ENCODE measurements around the gene SH3BGRL3. TPM values are rescaled to one million over a fixed set of nuclear protein-coding genes. Genes with fewer than 3 reads are reported as not detected.

Gene SH3BGRL3
- total and polyA plus RNA-seq, 2 of the 13 experiments (the other 11 are each of a cell fraction or from before 2014, with no cell fraction given), result 11.4 to 12.2 TPM

DNA sequence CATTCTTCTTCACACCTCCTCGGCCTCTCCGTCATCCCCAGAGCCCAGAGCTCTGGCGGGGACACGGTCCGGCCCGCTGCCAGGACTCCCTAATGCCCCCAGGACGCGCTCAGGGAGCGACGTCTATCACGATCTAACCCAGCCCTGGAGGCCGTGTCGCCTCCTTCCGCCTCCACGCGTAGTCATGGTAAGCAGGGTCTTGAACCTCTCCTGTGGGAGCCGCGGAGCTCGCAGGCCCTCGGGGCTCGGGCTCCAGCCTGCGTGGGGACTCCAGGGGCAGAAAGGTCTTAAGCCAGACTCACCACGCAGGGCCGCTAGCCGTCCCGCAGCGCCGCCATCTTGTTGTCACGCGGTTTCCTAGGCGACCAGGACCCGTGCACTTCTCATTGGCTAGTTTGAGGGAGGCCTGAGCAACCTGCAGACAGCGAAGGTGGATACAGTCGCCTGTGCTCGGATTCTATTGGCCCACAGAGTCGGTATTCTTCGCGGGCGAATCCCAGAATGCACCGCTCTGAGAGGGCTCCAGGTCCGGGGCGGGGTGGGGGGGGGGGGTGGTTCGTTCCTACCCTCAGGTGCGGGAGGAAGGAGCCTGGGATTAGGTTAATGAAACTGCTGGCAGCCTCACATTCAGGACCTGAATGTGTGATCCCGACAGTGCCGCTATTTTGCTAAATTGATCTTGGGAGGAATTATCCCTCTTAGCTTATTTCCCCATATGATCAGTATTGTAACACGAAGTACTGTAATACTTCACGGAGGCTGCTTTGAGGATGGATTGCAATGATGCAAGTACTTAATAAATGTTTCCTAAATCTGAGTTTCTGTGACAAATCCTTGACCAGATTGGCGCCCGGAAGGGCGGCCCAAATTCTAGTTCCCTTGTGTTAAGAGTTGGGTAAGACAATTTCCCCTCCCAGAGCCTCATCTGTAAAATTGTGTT lies 26.7 kb downstream of the SH3BGRL3 start, which contains the start of gene UBXN11 (continued):
- peak; percentile 34; the same call in 1 of the 2 replicates for TF ChIP-seq IRF9 (CRISPR knock-in tag; IDR thresholded peaks at IDR 0.05; ENCODE audit: borderline replicate concordance)
- peak; percentile 50; the same call in 1 of the 2 replicates for TF ChIP-seq FOXA3 (CRISPR knock-in tag; IDR thresholded peaks at IDR 0.05)
- no peak for TF ChIP-seq SMYD3 (CRISPR knock-in tag; IDR thresholded peaks at IDR 0.05)
- no peak for TF ChIP-seq ZNF382 (CRISPR knock-in tag; IDR thresholded peaks at IDR 0.05; ENCODE audit: borderline replicate concordance)
- no peak for TF ChIP-seq PLRG1 (conservative IDR thresholded peaks at IDR 0.05)
- TF ChIP-seq ZKSCAN5 (CRISPR knock-in tag; IDR thresholded peaks at IDR 0.05), result no peak
- TF ChIP-seq, protein P1, sequence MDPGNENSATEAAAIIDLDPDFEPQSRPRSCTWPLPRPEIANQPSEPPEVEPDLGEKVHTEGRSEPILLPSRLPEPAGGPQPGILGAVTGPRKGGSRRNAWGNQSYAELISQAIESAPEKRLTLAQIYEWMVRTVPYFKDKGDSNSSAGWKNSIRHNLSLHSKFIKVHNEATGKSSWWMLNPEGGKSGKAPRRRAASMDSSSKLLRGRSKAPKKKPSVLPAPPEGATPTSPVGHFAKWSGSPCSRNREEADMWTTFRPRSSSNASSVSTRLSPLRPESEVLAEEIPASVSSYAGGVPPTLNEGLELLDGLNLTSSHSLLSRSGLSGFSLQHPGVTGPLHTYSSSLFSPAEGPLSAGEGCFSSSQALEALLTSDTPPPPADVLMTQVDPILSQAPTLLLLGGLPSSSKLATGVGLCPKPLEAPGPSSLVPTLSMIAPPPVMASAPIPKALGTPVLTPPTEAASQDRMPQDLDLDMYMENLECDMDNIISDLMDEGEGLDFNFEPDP (CRISPR knock-in tag; conservative IDR thresholded peaks at IDR 0.05), result no peak
- no peak for TF ChIP-seq GZF1 (CRISPR knock-in tag; IDR thresholded peaks at IDR 0.05)
- TF ChIP-seq BHLHE40 (IDR thresholded peaks at IDR 0.05; ENCODE audit: low read length), result peak; percentile 72
- TF ChIP-seq XRCC5 (optimal IDR thresholded peaks at IDR 0.05; ENCODE audit: low read length), result no peak
- TF ChIP-seq, protein P2, sequence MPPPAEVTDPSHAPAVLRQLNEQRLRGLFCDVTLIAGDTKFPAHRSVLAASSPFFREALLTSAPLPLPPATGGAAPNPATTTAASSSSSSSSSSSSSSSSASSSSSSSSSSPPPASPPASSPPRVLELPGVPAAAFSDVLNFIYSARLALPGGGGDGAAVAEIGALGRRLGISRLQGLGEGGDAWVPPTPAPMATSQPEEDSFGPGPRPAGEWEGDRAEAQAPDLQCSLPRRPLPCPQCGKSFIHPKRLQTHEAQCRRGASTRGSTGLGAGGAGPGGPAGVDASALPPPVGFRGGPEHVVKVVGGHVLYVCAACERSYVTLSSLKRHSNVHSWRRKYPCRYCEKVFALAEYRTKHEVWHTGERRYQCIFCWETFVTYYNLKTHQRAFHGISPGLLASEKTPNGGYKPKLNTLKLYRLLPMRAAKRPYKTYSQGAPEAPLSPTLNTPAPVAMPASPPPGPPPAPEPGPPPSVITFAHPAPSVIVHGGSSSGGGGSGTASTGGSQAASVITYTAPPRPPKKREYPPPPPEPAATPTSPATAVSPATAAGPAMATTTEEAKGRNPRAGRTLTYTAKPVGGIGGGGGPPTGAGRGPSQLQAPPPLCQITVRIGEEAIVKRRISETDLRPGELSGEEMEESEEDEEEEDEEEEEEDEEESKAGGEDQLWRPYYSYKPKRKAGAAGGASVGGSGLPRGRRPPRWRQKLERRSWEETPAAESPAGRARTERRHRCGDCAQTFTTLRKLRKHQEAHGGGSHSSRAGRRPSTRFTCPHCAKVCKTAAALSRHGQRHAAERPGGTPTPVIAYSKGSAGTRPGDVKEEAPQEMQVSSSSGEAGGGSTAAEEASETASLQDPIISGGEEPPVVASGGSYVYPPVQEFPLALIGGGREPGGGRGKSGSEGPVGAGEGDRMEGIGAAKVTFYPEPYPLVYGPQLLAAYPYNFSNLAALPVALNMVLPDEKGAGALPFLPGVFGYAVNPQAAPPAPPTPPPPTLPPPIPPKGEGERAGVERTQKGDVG (CRISPR knock-in tag; IDR thresholded peaks at IDR 0.05; ENCODE audit: borderline replicate concordance), result no peak
- no peak for TF ChIP-seq MAZ (IDR thresholded peaks at IDR 0.05; ENCODE audit: borderline replicate concordance, low read depth, low read length)
- TF ChIP-seq MAZ (CRISPR knock-in tag; IDR thresholded peaks at IDR 0.05; ENCODE audit: low read depth), result 0 out of 2 replicates have a peak, but pooled peaks have one; percentile 49
- no peak for TF ChIP-seq GLMP (CRISPR knock-in tag; IDR thresholded peaks at IDR 0.05; ENCODE audit: borderline replicate concordance)
- no peak for TF ChIP-seq ARNT (IDR thresholded peaks at IDR 0.05)
- TF ChIP-seq PAWR (CRISPR knock-in tag; IDR thresholded peaks at IDR 0.05; ENCODE audit: borderline replicate concordance), result no peak
- TF ChIP-seq, protein P3, sequence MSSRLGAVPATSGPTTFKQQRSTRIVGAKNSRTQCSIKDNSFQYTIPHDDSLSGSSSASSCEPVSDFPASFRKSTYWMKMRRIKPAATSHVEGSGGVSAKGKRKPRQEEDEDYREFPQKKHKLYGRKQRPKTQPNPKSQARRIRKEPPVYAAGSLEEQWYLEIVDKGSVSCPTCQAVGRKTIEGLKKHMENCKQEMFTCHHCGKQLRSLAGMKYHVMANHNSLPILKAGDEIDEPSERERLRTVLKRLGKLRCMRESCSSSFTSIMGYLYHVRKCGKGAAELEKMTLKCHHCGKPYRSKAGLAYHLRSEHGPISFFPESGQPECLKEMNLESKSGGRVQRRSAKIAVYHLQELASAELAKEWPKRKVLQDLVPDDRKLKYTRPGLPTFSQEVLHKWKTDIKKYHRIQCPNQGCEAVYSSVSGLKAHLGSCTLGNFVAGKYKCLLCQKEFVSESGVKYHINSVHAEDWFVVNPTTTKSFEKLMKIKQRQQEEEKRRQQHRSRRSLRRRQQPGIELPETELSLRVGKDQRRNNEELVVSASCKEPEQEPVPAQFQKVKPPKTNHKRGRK (CRISPR knock-in tag; IDR thresholded peaks at IDR 0.05), result no peak
- no peak for TF ChIP-seq MEIS2 (CRISPR knock-in tag; IDR thresholded peaks at IDR 0.05)
- no peak for TF ChIP-seq BRD4 (CRISPR knock-in tag; IDR thresholded peaks at IDR 0.05)
- TF ChIP-seq HDAC1 (CRISPR knock-in tag; IDR thresholded peaks at IDR 0.05), result peak; percentile 97
- peak; percentile 65 for TF ChIP-seq SALL1 (CRISPR knock-in tag; IDR thresholded peaks at IDR 0.05)
